H9 (cell line): Measurements from ENCODE around the gene ARPC2. TPM values are rescaled to one million over a fixed set of nuclear protein-coding genes. Genes with fewer than 3 reads are reported as not detected.

Experiments
- DNase-seq: peaks from one replicate; pipeline ENCODE4 v3.0.0-alpha.2; 2017
- H2AFZ ChIP-seq: one replicate; pipeline ENCODE4 v1.6.1; 2013; ENCODE audit warnings: mild to moderate bottlenecking, low read length, control low read depth, moderate library complexity
- H2AK5ac ChIP-seq: 2 replicates; pipeline ENCODE4 v1.6.1; 2013; ENCODE audit warnings: low read length, control low read depth, mixed read lengths; ENCODE audit not compliant: insufficient read length
- H2BK120ac ChIP-seq: one replicate; pipeline ENCODE4 v1.6.1; 2013; ENCODE audit warnings: low read depth, mild to moderate bottlenecking, low read length, control low read depth, inconsistent platforms; ENCODE audit not compliant: poor library complexity, severe bottlenecking
- H2BK12ac ChIP-seq: 2 replicates; pipeline ENCODE4 v1.6.1; 2013; ENCODE audit warnings: low read length, control low read depth, mixed read lengths, low read depth; ENCODE audit not compliant: insufficient read length
- H2BK15ac ChIP-seq: 2 replicates; pipeline ENCODE4 v1.6.1; 2013; ENCODE audit warnings: low read depth, low read length, control low read depth
- H2BK20ac ChIP-seq: one replicate; pipeline ENCODE4 v1.6.1; 2013; ENCODE audit warnings: low read depth, mild to moderate bottlenecking, low read length, control low read depth, inconsistent platforms; ENCODE audit not compliant: poor library complexity, severe bottlenecking
- H2BK5ac ChIP-seq: 2 replicates; pipeline ENCODE4 v1.6.1; 2013; ENCODE audit warnings: low read length, control low read depth, mixed read lengths; ENCODE audit not compliant: insufficient read length
- H3K14ac ChIP-seq: 2 replicates; pipeline ENCODE4 v1.6.1; 2013; ENCODE audit warnings: low read length, control low read depth; ENCODE audit not compliant: insufficient read depth
- H3K18ac ChIP-seq: 2 replicates; pipeline ENCODE4 v1.6.1; 2013; ENCODE audit warnings: low read depth, mild to moderate bottlenecking, mixed read lengths, low read length, control low read depth; ENCODE audit not compliant: insufficient read length
- H3K23ac ChIP-seq: 2 replicates; pipeline ENCODE4 v1.6.1; 2013; ENCODE audit warnings: low read length, control low read depth, mixed read lengths, low read depth; ENCODE audit not compliant: insufficient read length
- H3K23me2 ChIP-seq: 2 replicates; pipeline ENCODE4 v1.6.1; 2013; ENCODE audit warnings: low read depth, mild to moderate bottlenecking, mixed read lengths, low read length, control low read depth; ENCODE audit not compliant: insufficient read length, poor library complexity, severe bottlenecking
- H3K27ac ChIP-seq: 2 replicates; pipeline ENCODE4 v1.5.1; 2013; ENCODE audit warnings: low read length, control low read depth, mixed read lengths, low read depth; ENCODE audit not compliant: insufficient read length
- H3K27me3 ChIP-seq: 2 replicates; pipeline ENCODE4 v1.6.1; 2013; ENCODE audit warnings: low read length, control low read depth, inconsistent platforms; ENCODE audit not compliant: insufficient read depth
- H3K4ac ChIP-seq: 2 replicates; pipeline ENCODE4 v1.6.1; 2013; ENCODE audit warnings: low read depth, mild to moderate bottlenecking, control low read depth, inconsistent platforms, low read length, moderate library complexity
- H3K4me1 ChIP-seq: 2 replicates; pipeline ENCODE4 v1.6.1; 2013; ENCODE audit warnings: low read length, control low read depth, inconsistent platforms; ENCODE audit not compliant: insufficient read depth
- H3K4me2 ChIP-seq: 2 replicates; pipeline ENCODE4 v1.6.1; 2013; ENCODE audit warnings: low read length, control low read depth, mixed read lengths; ENCODE audit not compliant: insufficient read length, insufficient read depth
- H3K56ac ChIP-seq: 2 replicates; pipeline ENCODE4 v1.6.1; 2013; ENCODE audit warnings: low read depth, mild to moderate bottlenecking, mixed read lengths, low read length, control low read depth; ENCODE audit not compliant: insufficient read length
- H3K79me1 ChIP-seq: 2 replicates; pipeline ENCODE4 v1.6.1; 2013; ENCODE audit warnings: low read depth, mild to moderate bottlenecking, moderate library complexity, low read length, control low read depth, inconsistent platforms; ENCODE audit not compliant: insufficient read depth, poor library complexity, severe bottlenecking
- H3K79me2 ChIP-seq: 2 replicates; pipeline ENCODE4 v1.6.1; 2013; ENCODE audit warnings: low read length, control low read depth, inconsistent platforms; ENCODE audit not compliant: insufficient read depth
- H3K9ac ChIP-seq: 2 replicates; pipeline ENCODE4 v1.6.1; 2013; ENCODE audit warnings: low read length, control low read depth, mixed read lengths; ENCODE audit not compliant: insufficient read length; ENCODE audit errors: extremely low read depth
- H3K9me3 ChIP-seq: one replicate; pipeline ENCODE4 v1.6.1; 2013; ENCODE audit warnings: low read depth, low read length, inconsistent platforms; ENCODE audit not compliant: control insufficient read depth
- H3T11ph ChIP-seq: one replicate; pipeline ENCODE4 v1.6.1; 2013; ENCODE audit warnings: mild to moderate bottlenecking, low read length, control low read depth, inconsistent platforms
- H4K20me1 ChIP-seq: one replicate; pipeline ENCODE4 v1.6.1; 2013; ENCODE audit not compliant: control insufficient read depth, insufficient read length, insufficient read depth
- H4K5ac ChIP-seq: 2 replicates; pipeline ENCODE4 v1.6.1; 2013; ENCODE audit warnings: low read depth, mild to moderate bottlenecking, mixed read lengths, low read length, control low read depth; ENCODE audit not compliant: insufficient read length
- H4K8ac ChIP-seq: replicated peaks from 2 replicates; pipeline ENCODE4 v1.6.1; 2013; ENCODE audit warnings: low read length, control low read depth, mixed read lengths, low read depth; ENCODE audit not compliant: insufficient read length
- H4K91ac ChIP-seq: 2 replicates; pipeline ENCODE4 v1.6.1; 2013; ENCODE audit warnings: low read depth, mild to moderate bottlenecking, moderate library complexity, mixed read lengths, low read length, control low read depth; ENCODE audit not compliant: insufficient read length
- H3K27ac Mint-ChIP-seq, 3 experiments: 2 replicates in 2 of 3; 3 replicates in 1 of 3; pipeline ENCODE4 v1.8.0; 2020 to 2021; ENCODE audit warnings: mixed read lengths in 3 of 3, mild to moderate bottlenecking in 1 of 3, moderate library complexity in 1 of 3
- H3K27me3 Mint-ChIP-seq: 2 replicates; pipeline ENCODE4 v1.8.0; 2021; ENCODE audit warnings: low read depth, mild to moderate bottlenecking, moderate library complexity, mixed read lengths
- H3K36me3 Mint-ChIP-seq, 3 experiments: 2 replicates in 2 of 3; 3 replicates in 1 of 3; pipeline ENCODE4 v1.8.0; 2020 to 2021; ENCODE audit warnings: low read depth in 3 of 3, mixed read lengths in 3 of 3; ENCODE audit not compliant: insufficient read depth in 1 of 3
- H3K4me1 Mint-ChIP-seq, 2 experiments: 2 replicates each; pipeline ENCODE4 v1.8.0; 2020; ENCODE audit warnings: mixed read lengths in 2 of 2
- H3K4me3 Mint-ChIP-seq, 2 experiments: 2 replicates in 1 of 2; 3 replicates in 1 of 2; pipeline ENCODE4 v1.8.0; 2020 to 2021; ENCODE audit warnings: mild to moderate bottlenecking in 2 of 2, mixed read lengths in 2 of 2, moderate library complexity in 1 of 2
- H3K9me3 Mint-ChIP-seq, 2 experiments: 2 replicates in 1 of 2; 3 replicates in 1 of 2; pipeline ENCODE4 v1.8.0; 2020; ENCODE audit warnings: mild to moderate bottlenecking in 2 of 2, mixed read lengths in 2 of 2, moderate library complexity in 1 of 2
- CTCF ChIP-seq: fragments of 200-600 bp; sonication (generic); conservative IDR thresholded peaks from 3 replicates; pipeline ENCODE4 v1.8.0; 2021; ENCODE audit warnings: antibody characterized with exemption, mild to moderate bottlenecking
- WGBS: extraction: QIAGEN DNeasy Blood & Tissue Kit; methylation state at CpG from one replicate; pipeline ENCODE4 v1.1.7; 2013; ENCODE audit warnings: missing lambda C conversion rate, low lambda C conversion rate, mixed read lengths; ENCODE audit not compliant: insufficient read length; ENCODE audit errors: extremely low coverage; 5-methylcytosine and 5-hydroxymethylcytosine counted together
- total RNA-seq: library from RNA; stranded (reverse); gene quantifications from 2 replicates; pipeline ENCODE4 v1.2.1, GENCODE V29; 2021

Gene ARPC2
- total RNA-seq, 1 experiment from 2014 or later, result 197 TPM

DNA sequence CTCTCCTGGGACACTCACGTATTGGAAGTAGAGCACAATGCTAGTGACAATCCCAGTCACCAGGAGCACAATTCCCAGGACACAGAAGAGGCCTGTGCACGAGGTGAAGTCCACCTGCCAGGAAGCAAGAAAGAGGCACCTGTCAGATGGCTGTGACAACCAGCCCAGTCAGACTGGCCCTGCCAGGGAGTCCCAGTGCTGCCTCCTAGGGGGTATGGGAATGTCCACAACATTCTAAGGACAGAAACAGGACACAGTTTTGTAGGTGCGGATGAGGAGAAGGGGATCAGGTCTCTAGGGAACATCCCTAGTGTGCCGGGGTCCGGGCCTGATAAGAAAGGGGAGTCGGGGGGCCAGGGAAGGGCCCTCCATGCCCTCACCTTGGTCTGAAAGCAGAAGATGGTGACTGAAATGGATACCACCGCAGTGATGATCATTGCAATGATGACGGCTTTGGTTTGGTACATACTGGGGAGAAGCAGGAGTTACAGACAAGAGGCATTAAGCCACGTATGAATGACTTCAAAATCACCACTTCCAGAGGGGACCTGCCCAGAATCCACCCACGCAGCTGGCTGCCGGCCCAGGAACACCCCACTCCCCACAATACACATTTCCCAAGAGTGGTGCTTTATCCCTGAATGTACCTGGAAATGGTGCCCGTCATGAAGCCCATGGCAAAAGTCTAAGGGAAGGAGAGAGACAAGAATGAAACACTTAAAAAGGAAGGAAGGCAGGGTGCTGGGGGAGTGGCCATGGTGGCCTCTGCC is 60.2 kb downstream of the ARPC2 start:
- Histone ChIP-seq H3K18ac (no peak overlapping the region), H2BK15ac (no peak overlapping the region), H3K9me3 (no peaks in the 10 kb centered on the region), H3K23ac (no peak overlapping the region), H3K14ac (no peak overlapping the region), H3T11ph (no peak overlapping the region), H3K4me2 (no peak overlapping the region), H2AFZ (no peak overlapping the region), H3K23me2 (no peaks in the 10 kb centered on the region), H3K27me3 (no peaks in the 10 kb centered on the region), H2BK20ac (no peak overlapping the region), H4K91ac (no peak overlapping the region), H3K27ac (no peak overlapping the region), H4K5ac (no peak overlapping the region), H3K79me2 (no peaks in the 10 kb centered on the region), H3K56ac (no peak overlapping the region), H2BK120ac (no peak overlapping the region), H3K4ac (no peak overlapping the region), H3K79me1 (no peaks in the 10 kb centered on the region), H2BK12ac (no peak overlapping the region), H2BK5ac (no peak overlapping the region), H3K4me1 (no peaks in the 10 kb centered on the region), H4K8ac (no peak overlapping the region), H4K20me1 (no peaks in the 10 kb centered on the region), H2AK5ac (no peak overlapping the region), H3K9ac (no peak overlapping the region)
- no CpG with 5 or more reads among the region's 12 CpGs for WGBS
- TF ChIP-seq CTCF, result no peak
- H3K27ac Mint-ChIP-seq, result peak overlapping the region in 1 of 3 experiments; percentile 28; a peak in 2 of 7 replicates
- no peak for DNase-seq
- H3K4me3 Mint-ChIP-seq, result no peak overlapping the region; a peak in 2 of 5 replicates
- peaks cover 0 to 3% of the 10 kb centered on the region in 2 experiments; a peak in 1 of 4 replicates for H3K4me1 Mint-ChIP-seq
- no peaks in the 10 kb centered on the region; a peak in 1 of 5 replicates for H3K9me3 Mint-ChIP-seq
- H3K36me3 Mint-ChIP-seq, result peaks cover 5 to 51% (median 44%) of the 10 kb centered on the region in 3 experiments
- no peaks in the 10 kb centered on the region for H3K27me3 Mint-ChIP-seq
